Type B pancreatic cell (in vitro differentiated cells): Measurements from ENCODE around the gene CNKSR3. TPM values are rescaled to one million over a fixed set of nuclear protein-coding genes. Genes with fewer than 3 reads are reported as not detected.

Experiments
- DNase-seq: peaks from one replicate; pipeline ENCODE4 v3.0.0; 2021; ENCODE audit warnings: mixed read lengths; ENCODE audit not compliant: unreplicated experiment; ENCODE audit errors: extremely low spot score
- H3K27ac Mint-ChIP-seq: 2 replicates; pipeline ENCODE4 v1.8.0; 2021; ENCODE audit warnings: mild to moderate bottlenecking, mixed read lengths
- H3K27me3 Mint-ChIP-seq: 2 replicates; pipeline ENCODE4 v1.8.0; 2021; ENCODE audit warnings: mixed read lengths
- H3K36me3 Mint-ChIP-seq: 2 replicates; pipeline ENCODE4 v1.8.0; 2021; ENCODE audit warnings: mixed read lengths
- H3K4me1 Mint-ChIP-seq: one replicate; pipeline ENCODE4 v1.8.0; 2021; ENCODE audit warnings: mixed read lengths; ENCODE audit not compliant: unreplicated experiment
- H3K4me3 Mint-ChIP-seq: 2 replicates; pipeline ENCODE4 v1.8.0; 2021; ENCODE audit warnings: mild to moderate bottlenecking, mixed read lengths
- H3K9me3 Mint-ChIP-seq: 2 replicates; pipeline ENCODE4 v1.8.0; 2021; ENCODE audit warnings: mixed read lengths
- CTCF ChIP-seq: fragments of 200-600 bp; sonication (generic); conservative IDR thresholded peaks from 2 replicates; pipeline ENCODE4 v1.5.0; 2021; ENCODE audit warnings: antibody characterized with exemption, mild to moderate bottlenecking
- total RNA-seq: library from RNA; stranded (reverse); gene quantifications from 2 replicates; pipeline ENCODE4 v1.2.1, GENCODE V29; 2021; ENCODE audit warnings: low replicate concordance

CNKSR3 gene
- total RNA-seq, 1 donor from 2014 or later: 31.0 TPM

GRCh38 chr6:154494592-154495311, 15.7 kb downstream of the CNKSR3 start:
- Mint-ChIP-seq H3K4me3 (no peak overlapping the region), H3K27me3 (no peaks in the 10 kb centered on the region), H3K4me1 (peaks cover 4% of the 10 kb centered on the region), H3K36me3 (peaks cover 24% of the 10 kb centered on the region), H3K27ac (no peak overlapping the region), H3K9me3 (no peaks in the 10 kb centered on the region)
- no peak for TF ChIP-seq CTCF
- DNase-seq: no peak

GRCh38 chr6:154491567-154492470, 18.7 kb downstream of the CNKSR3 start:
- DNase-seq: no peak
- no peaks in the 10 kb centered on the region for H3K27me3 Mint-ChIP-seq
- TF ChIP-seq CTCF: no peak
- peaks cover 17% of the 10 kb centered on the region for H3K36me3 Mint-ChIP-seq
- no peak overlapping the region for H3K4me3 Mint-ChIP-seq
- H3K27ac Mint-ChIP-seq: no peak overlapping the region
- H3K4me1 Mint-ChIP-seq: peaks cover 23% of the 10 kb centered on the region
- no peaks in the 10 kb centered on the region for H3K9me3 Mint-ChIP-seq

- Mint-ChIP-seq H3K9me3 (no peaks in the 10 kb centered on the region), H3K27ac (no peak overlapping the region), H3K4me3 (no peak overlapping the region), H3K27me3 (no peaks in the 10 kb centered on the region), H3K4me1 (peaks cover 34% of the 10 kb centered on the region), H3K36me3 (peaks cover 11% of the 10 kb centered on the region)
- no peak for DNase-seq
- TF ChIP-seq CTCF: no peak
These were observed 20.7 kb downstream of the CNKSR3 start for GRCh38 chr6:154489822-154490221.

GRCh38 chr6:154488802-154489437, 21.6 kb downstream of the CNKSR3 start:
- Mint-ChIP-seq H3K4me1 (peaks cover 40% of the 10 kb centered on the region), H3K27ac (no peak overlapping the region), H3K4me3 (no peak overlapping the region), H3K36me3 (peaks cover 11% of the 10 kb centered on the region), H3K27me3 (no peaks in the 10 kb centered on the region), H3K9me3 (no peaks in the 10 kb centered on the region)
- no peak for TF ChIP-seq CTCF
- no peak for DNase-seq

- Mint-ChIP-seq H3K36me3 (peaks cover 11% of the 10 kb centered on the region), H3K4me3 (no peak overlapping the region), H3K4me1 (peaks cover 47% of the 10 kb centered on the region), H3K9me3 (no peaks in the 10 kb centered on the region), H3K27me3 (no peaks in the 10 kb centered on the region), H3K27ac (no peak overlapping the region)
- TF ChIP-seq CTCF: no peak
- no peak for DNase-seq
These were observed 22.3 kb downstream of the CNKSR3 start for GRCh38 chr6:154488248-154488593.
